Measurements from ENCODE around the gene GALP.

- TF ChIP-seq CTCF (IDR thresholded peaks at IDR 0.05 in 8 of 11, conservative IDR thresholded peaks at IDR 0.05 in 3 of 11) (no peak), POLR2A (IDR thresholded peaks at IDR 0.05) (no peak), POLR2AphosphoS5 (IDR thresholded peaks at IDR 0.05) (no peak)
Observed at GRCh38 chr19:56134654-56134921, 41.2 kb upstream of the GALP start.

All from spleen (tissue), 7 donors.